GM21717 (cell line): ENCODE measurements around the gene CAMTA1.
A peak's percentile ranks its signal among the peaks of the same experiment; 100 is the strongest.
"Not testable (repeated sequence)": the region's sequence is repeated elsewhere in the genome, so short reads cannot be mapped to it uniquely, and the experiment has no call there.

Experiments used
- ATAC-seq: cut with Tn5 transposase; IDR thresholded peaks from one replicate; pipeline ENCODE4 v1.9.1; 2021; ENCODE audit warnings: mild to moderate bottlenecking, moderate library complexity; ENCODE audit not compliant: unreplicated experiment

CAMTA1 gene

GRCh38 chr1:7686301-7686850, 901.1 kb downstream of the CAMTA1 start:
- ATAC-seq = no peak

DNA sequence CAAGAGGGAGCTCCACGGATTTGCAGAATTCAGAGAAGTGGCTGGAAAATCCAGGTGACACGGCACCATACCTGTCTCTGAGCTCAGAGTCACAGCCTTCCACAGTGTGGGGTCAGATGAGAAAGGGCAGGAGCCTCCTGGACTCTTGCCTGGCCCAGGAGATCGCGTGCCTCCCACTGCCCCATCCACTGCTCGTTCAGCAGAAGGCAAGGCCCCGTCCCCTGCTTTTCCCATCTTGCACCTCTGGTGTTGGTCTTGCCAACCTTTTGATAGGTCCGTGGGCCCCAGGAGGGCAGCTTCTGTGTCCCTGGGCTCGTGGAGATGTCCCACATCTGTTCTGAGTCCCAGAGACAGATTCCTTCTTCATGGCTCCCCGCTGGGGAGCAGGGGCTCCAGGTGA, 902.2 kb downstream of the CAMTA1 start:
- no peak for ATAC-seq

DNA sequence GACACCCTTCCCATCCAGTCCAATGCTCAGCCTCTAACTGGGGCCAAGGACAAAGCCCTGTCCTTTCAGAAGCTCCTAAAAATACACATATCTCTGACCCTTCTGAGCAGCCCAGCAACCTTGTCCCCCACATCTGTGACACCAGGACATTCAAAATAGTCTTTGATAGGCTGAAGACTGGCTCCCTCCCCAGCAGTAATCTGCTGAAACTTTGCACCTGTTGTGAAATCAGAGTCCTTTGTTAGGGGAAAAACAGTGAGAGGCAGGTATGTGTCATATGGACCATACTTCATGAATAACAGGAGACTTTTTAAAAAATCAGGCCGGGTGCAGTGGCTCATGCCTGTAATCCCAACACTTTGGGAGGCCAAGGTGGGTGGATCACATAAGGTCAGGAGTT, 903.4 kb downstream of the CAMTA1 start:
- no peak for ATAC-seq

GRCh38 chr1:7689307-7689706, 904.1 kb downstream of the CAMTA1 start:
- not testable (repeated sequence) for ATAC-seq

DNA sequence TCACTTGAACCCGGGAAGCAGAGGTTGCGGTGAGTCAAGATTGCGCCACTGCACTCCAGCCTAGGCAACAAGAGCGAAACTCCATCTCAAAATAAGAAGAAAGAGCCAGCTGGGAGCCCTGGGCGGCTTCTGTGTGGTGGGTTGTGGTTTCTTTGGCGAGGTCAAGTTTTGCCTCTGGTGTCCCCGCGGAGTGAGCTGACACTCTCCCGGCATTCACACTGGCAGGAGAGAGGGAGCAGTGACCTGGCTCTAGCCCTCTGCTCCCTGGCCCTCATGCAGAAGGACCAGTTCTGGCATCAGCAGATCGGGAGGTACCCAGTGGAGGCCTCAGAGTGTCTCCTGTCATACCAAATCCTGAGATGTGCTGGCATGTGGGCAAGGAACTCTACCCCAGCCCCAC, 904.8 kb downstream of the CAMTA1 start:
- no peak for ATAC-seq

- no peak for ATAC-seq
Observed at GRCh38 chr1:7690496-7691182, 905.4 kb downstream of the CAMTA1 start.

DNA sequence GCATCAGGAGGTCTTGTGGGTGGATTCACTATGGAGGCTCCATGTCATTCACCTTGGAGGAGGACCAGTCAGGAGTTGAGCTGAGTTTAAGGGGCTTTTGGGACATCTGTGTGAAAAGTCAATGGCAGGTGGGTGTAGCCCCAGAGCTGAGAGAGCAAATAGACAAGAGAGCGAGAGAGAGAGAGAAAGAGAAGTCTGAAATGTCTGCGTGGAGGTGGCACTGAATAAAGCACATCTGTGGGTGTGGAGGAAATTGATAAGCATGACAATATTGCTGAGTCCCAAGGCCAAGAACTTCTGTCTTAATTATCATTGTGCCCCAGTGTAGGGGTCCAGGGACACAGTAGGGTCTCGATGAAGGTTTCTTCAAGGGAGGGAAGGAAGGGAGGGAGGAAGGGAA, 906.3 kb downstream of the CAMTA1 start:
- ATAC-seq = no peak

- ATAC-seq = no peak
Observed at GRCh38 chr1:7692005-7692404, 906.8 kb downstream of the CAMTA1 start.

- not testable (repeated sequence) for ATAC-seq
Observed at GRCh38 chr1:7693037-7693436, 907.8 kb downstream of the CAMTA1 start.

DNA sequence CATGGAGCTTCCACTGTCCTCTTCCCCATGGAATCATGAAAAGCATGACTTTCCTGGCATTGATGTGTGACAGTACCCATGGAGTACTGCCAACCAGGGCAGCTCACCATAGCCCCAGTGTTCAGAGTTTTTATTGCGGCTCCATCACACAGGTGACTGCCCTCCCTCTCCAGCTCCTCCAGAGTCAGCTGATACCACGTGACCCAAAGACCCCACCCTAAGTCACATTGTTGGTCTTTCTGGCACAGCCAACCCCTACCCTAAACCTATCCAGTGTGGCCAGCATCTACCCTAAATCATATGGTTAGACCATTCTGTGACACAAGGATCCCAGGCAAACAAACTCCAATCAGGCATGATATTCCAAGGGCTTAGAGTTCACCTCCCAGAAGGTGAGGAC, 908.4 kb downstream of the CAMTA1 start:
- no peak for ATAC-seq

- no peak for ATAC-seq
Observed at GRCh38 chr1:7694600-7695496, 909.6 kb downstream of the CAMTA1 start.

DNA sequence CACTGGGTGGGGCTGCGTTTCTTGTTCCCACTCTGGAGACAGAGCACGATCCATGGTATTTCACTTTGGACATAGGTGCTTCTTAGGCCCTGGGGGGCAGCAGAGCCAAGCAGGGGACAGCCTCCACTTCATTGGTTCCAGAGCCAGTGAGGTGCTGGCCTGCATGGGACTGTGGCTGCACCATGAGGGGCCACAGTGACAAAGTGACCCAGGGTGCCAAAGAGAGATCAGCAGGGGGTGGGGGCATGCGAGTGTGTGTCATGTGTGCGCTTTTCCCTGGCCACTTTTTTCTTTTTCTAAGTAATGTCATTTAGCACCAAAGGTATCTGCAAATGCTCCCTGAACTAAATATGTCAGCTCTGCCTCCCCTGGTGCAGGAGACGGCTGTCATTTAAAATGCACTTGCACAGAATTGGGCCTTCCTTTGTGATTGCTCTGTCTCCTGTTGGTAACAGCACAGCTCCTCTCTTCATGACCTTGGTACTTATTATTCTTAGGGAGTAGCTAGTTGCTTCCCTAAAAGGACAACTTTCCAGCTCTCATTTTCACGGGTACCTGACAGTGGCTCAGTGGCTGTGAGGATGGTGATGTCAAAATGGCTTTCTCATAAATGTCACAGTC, 910.4 kb downstream of the CAMTA1 start:
- ATAC-seq = no peak

GRCh38 chr1:7698641-7699040, 913.4 kb downstream of the CAMTA1 start:
- no peak for ATAC-seq

DNA sequence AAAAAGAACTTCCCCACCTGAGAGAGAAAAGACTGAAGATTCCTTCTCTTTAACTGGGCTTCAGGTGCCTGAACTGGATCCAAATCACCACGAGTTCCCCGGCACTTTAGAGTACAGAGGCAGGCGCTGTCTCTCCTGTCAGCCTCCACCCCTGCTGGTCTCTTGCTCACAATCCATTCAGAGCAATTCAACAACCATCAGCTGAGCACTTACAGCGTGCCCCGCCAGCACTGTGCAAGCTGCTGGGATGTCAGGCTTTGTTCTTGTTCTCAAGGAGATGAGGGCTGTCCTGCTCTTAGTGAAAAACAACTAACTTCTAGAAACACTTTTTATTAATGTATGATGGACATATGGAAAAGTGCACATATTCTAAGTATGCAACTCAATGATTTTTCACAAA, 917.1 kb downstream of the CAMTA1 start:
- no peak for ATAC-seq

- no peak for ATAC-seq
Observed at GRCh38 chr1:7703321-7704213, 918.3 kb downstream of the CAMTA1 start.

DNA sequence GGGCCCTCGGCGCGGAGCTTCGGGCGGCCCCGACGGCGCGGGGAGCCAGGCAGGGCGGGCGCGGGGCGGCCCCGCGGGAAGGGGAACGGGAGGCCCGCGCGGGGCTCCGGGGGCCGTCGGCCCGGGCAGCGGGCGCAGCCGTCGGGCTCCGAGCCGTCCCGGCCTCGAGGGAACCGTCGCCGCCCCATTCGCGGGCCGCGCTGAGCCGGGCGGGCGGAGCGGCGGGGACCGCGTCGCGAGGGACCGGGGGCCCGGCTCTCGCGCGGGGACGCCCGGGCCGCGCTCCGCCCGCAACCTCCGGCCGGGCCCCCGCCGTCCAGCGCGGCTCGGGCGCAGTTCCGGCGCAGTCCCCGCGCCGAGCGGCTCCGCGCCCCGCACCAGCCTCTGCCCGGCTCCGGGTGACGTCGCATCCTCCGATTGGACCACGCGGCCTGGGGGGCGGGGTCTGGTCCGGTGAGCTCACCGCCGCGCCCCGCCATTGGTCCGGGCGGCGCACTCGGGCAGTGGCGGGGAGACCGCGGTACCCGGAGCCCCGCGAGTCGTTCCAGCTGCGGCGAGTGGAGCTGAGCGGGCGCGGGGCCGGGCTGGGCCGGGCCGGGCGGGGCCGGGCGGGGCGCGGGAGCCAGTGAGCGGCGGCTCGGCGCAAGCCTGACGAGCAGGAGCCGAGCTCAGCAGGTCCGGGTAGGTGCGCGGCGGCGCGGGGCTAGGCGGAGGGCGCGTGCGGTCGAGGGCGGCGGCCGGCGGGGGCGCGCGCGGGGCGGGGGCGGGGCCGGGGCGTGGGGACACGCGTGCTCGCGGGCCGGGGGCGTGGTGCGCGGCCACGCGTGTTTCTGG, 919.2 kb downstream of the CAMTA1 start:
- peak; percentile 96 for ATAC-seq

DNA sequence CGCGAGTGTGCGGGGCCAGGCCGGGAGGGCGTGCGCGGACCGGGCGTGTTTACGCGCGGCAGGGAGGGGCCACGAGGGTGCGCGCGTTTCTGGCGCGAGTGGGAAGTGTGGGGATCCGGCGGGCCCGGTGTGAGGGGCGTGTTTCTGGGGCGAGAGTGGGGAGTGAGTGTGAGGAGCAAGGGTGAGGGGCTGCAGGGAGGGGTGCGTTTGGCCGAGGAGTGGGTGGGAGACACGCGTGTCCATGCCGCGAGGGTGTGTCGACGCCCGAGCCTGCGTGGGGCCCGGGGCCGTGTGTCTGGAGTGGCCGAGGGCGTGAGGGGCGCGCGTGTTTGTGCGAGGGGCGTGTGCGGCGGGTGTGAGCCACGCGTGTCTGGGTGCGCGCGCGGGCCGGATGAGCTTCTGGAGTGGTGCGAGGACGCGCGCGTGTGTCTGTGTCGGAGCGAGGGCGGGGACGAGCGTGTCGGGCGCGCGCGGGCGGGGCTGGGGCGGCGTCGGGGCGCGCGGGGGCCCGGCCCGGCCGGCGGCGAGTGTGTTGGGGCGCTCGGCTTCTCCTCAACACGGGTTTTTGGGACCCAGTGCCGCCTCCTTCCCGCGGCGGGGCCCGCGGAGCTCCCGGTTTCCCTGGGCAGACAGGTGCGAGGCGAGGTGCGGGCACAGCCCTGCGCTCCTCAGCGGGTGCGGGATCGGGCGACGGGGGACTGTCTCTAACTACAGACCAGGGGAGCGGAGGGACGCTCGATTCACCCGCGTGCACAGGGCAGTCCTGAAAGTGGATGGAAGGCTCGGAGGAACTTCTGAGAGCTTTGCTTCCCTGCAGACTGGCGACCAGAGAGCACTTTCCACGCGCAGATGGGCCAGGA, 920.0 kb downstream of the CAMTA1 start:
- ATAC-seq = no peak

DNA sequence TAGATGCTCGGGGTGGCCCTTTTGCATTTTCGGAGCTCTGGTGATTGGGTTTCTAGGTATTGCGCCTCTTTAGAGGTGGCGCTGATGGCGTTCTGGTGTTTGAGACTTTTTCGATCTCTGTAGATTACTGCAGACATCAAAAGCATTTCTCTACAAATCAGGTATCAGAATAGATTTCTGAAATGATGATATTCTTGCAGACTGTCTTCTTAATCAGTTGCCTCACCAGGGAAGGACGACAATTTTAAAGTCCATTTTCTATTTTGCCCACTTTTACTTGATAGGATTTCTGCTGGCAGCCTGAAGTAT, 920.6 kb downstream of the CAMTA1 start:
- no peak for ATAC-seq

DNA sequence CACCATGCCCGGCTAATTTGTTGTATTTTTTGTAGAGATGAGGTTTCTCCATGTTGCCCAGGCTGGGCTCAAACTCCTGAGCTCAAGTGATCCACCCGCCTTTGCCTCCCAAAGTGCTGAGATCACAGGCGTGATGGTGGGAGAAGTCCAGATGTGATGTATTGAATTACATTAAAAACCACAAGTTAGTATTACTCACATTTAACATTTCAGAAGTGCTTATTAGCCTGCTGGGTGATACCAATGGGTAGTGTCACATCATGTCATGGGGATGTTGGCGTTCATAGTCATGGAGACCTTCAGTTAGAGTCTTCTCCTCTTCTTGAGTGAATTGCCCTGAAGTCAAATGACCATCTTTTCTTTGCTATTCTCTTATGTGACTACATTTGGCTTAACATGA, 922.3 kb downstream of the CAMTA1 start:
- ATAC-seq = no peak
